ENCODE measurements around the gene GRK1.
A peak's percentile ranks its signal among the peaks of the same experiment; 100 is the strongest.

The GRK1 gene

GRCh38 chr13:113650731-113651148 is 16.3 kb upstream of the GRK1 start:
- DNase-seq = no peak

GRCh38 chr13:113651511-113652403 is 15.3 kb upstream of the GRK1 start:
- DNase-seq = no peak

GRCh38 chr13:113652404-113653263 is 14.4 kb upstream of the GRK1 start:
- DNase-seq = no peak

- peak; percentile 85 for DNase-seq
Measured at GRCh38 chr13:113653264-113654174, 13.5 kb upstream of the GRK1 start.

- no peak for DNase-seq
Measured at GRCh38 chr13:113654175-113654560, 12.9 kb upstream of the GRK1 start.

GRCh38 chr13:113654591-113655345 is 12.3 kb upstream of the GRK1 start:
- no peak for DNase-seq

- no peak for DNase-seq
Measured at GRCh38 chr13:113655346-113656002, 11.5 kb upstream of the GRK1 start.

- DNase-seq = no peak
Measured at GRCh38 chr13:113656003-113656588, 10.9 kb upstream of the GRK1 start.

GRCh38 chr13:113656831-113657671 is 10.0 kb upstream of the GRK1 start:
- no peak for DNase-seq

- DNase-seq = no peak
Measured at GRCh38 chr13:113657851-113658741, 8.9 kb upstream of the GRK1 start, which contains the start of gene ATP4B. TSS of gene ATP4B (minus strand) at chr13:113658198. CDS start at chr13:113658144, 54 bp downstream.

- DNase-seq = no peak
Measured at GRCh38 chr13:113658836-113659235, 8.2 kb upstream of the GRK1 start.

GRCh38 chr13:113659337-113659736 is 7.7 kb upstream of the GRK1 start:
- no peak for DNase-seq

GRCh38 chr13:113660066-113660465 is 7.0 kb upstream of the GRK1 start:
- no peak for DNase-seq

GRCh38 chr13:113661509-113661908 is 5.5 kb upstream of the GRK1 start:
- DNase-seq = no peak

- no peak for DNase-seq
Measured at GRCh38 chr13:113663934-113664333, 3.1 kb upstream of the GRK1 start.

GRCh38 chr13:113664751-113665596 is 2.0 kb upstream of the GRK1 start:
- DNase-seq = no peak

- DNase-seq = no peak
Measured at GRCh38 chr13:113665597-113666328, 1.3 kb upstream of the GRK1 start.
